ENCODE measurements around the gene TFG.

The TFG gene

GRCh38 chr3:100717637-100718487, 8.6 kb downstream of the TFG start:
- Mint-ChIP-seq H3K27me3 (ENCODE audit: low read depth) (no peaks in the 10 kb centered on the region), H3K27ac (no peak overlapping the region), H3K4me1 (ENCODE audit: low read depth) (peaks cover 37% of the 10 kb centered on the region), H3K36me3 (ENCODE audit: low read depth) (peaks cover 69% of the 10 kb centered on the region), H3K4me3 (no peak overlapping the region), H3K9me3 (no peaks in the 10 kb centered on the region)
- no peak for DNase-seq (ENCODE audit: low spot score)

GRCh38 chr3:100719136-100719535, 9.8 kb downstream of the TFG start:
- no peak for DNase-seq (ENCODE audit: low spot score)
- no peak overlapping the region for H3K4me3 Mint-ChIP-seq
- H3K27ac Mint-ChIP-seq = no peak overlapping the region
- no peaks in the 10 kb centered on the region for H3K9me3 Mint-ChIP-seq
- H3K27me3 Mint-ChIP-seq (ENCODE audit: low read depth) = no peaks in the 10 kb centered on the region
- peaks cover 31% of the 10 kb centered on the region for H3K4me1 Mint-ChIP-seq (ENCODE audit: low read depth)
- peaks cover 67% of the 10 kb centered on the region for H3K36me3 Mint-ChIP-seq (ENCODE audit: low read depth)

GRCh38 chr3:100720426-100720825, 11.1 kb downstream of the TFG start:
- peaks cover 60% of the 10 kb centered on the region for H3K36me3 Mint-ChIP-seq (ENCODE audit: low read depth)
- no peak overlapping the region for H3K4me3 Mint-ChIP-seq
- H3K27ac Mint-ChIP-seq = no peak overlapping the region
- no peaks in the 10 kb centered on the region for H3K27me3 Mint-ChIP-seq (ENCODE audit: low read depth)
- H3K9me3 Mint-ChIP-seq = no peaks in the 10 kb centered on the region
- no peak for DNase-seq (ENCODE audit: low spot score)
- peaks cover 28% of the 10 kb centered on the region for H3K4me1 Mint-ChIP-seq (ENCODE audit: low read depth)

- Mint-ChIP-seq H3K27me3 (ENCODE audit: low read depth) (no peaks in the 10 kb centered on the region), H3K4me1 (ENCODE audit: low read depth) (peaks cover 22% of the 10 kb centered on the region), H3K4me3 (no peak overlapping the region), H3K36me3 (ENCODE audit: low read depth) (peaks cover 54% of the 10 kb centered on the region), H3K9me3 (no peaks in the 10 kb centered on the region), H3K27ac (no peak overlapping the region)
- DNase-seq (ENCODE audit: low spot score) = no peak
Observed at GRCh38 chr3:100725935-100726513, 16.7 kb downstream of the TFG start.

- peaks cover 48% of the 10 kb centered on the region for H3K36me3 Mint-ChIP-seq (ENCODE audit: low read depth)
- no peak for DNase-seq (ENCODE audit: low spot score)
- H3K4me3 Mint-ChIP-seq = no peak overlapping the region
- peak overlapping the region; percentile 71 for H3K27ac Mint-ChIP-seq
- H3K9me3 Mint-ChIP-seq = no peaks in the 10 kb centered on the region
- peaks cover 22% of the 10 kb centered on the region for H3K4me1 Mint-ChIP-seq (ENCODE audit: low read depth)
- H3K27me3 Mint-ChIP-seq (ENCODE audit: low read depth) = no peaks in the 10 kb centered on the region
Observed at GRCh38 chr3:100726706-100727105, 17.4 kb downstream of the TFG start.

- Mint-ChIP-seq H3K27me3 (ENCODE audit: low read depth) (no peaks in the 10 kb centered on the region), H3K4me3 (no peak overlapping the region), H3K4me1 (ENCODE audit: low read depth) (peaks cover 23% of the 10 kb centered on the region), H3K27ac (peak overlapping the region; percentile 46), H3K36me3 (ENCODE audit: low read depth) (peaks cover 44% of the 10 kb centered on the region), H3K9me3 (no peaks in the 10 kb centered on the region)
- DNase-seq (ENCODE audit: low spot score) = no peak
Observed at GRCh38 chr3:100730524-100730923, 21.2 kb downstream of the TFG start.

GRCh38 chr3:100732435-100732834, 23.1 kb downstream of the TFG start:
- H3K27ac Mint-ChIP-seq = no peak overlapping the region
- DNase-seq (ENCODE audit: low spot score) = no peak
- H3K4me1 Mint-ChIP-seq (ENCODE audit: low read depth) = peaks cover 9% of the 10 kb centered on the region
- H3K9me3 Mint-ChIP-seq = no peaks in the 10 kb centered on the region
- H3K4me3 Mint-ChIP-seq = no peak overlapping the region
- no peaks in the 10 kb centered on the region for H3K27me3 Mint-ChIP-seq (ENCODE audit: low read depth)
- H3K36me3 Mint-ChIP-seq (ENCODE audit: low read depth) = peaks cover 44% of the 10 kb centered on the region

GRCh38 chr3:100737334-100737733, 28.0 kb downstream of the TFG start:
- DNase-seq (ENCODE audit: low spot score) = no peak
- H3K4me1 Mint-ChIP-seq (ENCODE audit: low read depth) = peaks cover 6% of the 10 kb centered on the region
- no peak overlapping the region for H3K27ac Mint-ChIP-seq
- H3K9me3 Mint-ChIP-seq = no peaks in the 10 kb centered on the region
- no peaks in the 10 kb centered on the region for H3K27me3 Mint-ChIP-seq (ENCODE audit: low read depth)
- no peak overlapping the region for H3K4me3 Mint-ChIP-seq
- peaks cover 58% of the 10 kb centered on the region for H3K36me3 Mint-ChIP-seq (ENCODE audit: low read depth)

- Mint-ChIP-seq H3K4me1 (ENCODE audit: low read depth) (peaks cover 3% of the 10 kb centered on the region), H3K4me3 (no peak overlapping the region), H3K27ac (no peak overlapping the region), H3K27me3 (ENCODE audit: low read depth) (no peaks in the 10 kb centered on the region), H3K36me3 (ENCODE audit: low read depth) (peaks cover 57% of the 10 kb centered on the region), H3K9me3 (no peaks in the 10 kb centered on the region)
- DNase-seq (ENCODE audit: low spot score) = peak; percentile 43
Observed at GRCh38 chr3:100740207-100740606, 30.9 kb downstream of the TFG start.

- Mint-ChIP-seq H3K27me3 (ENCODE audit: low read depth) (no peaks in the 10 kb centered on the region), H3K36me3 (ENCODE audit: low read depth) (peaks cover 53% of the 10 kb centered on the region), H3K4me3 (no peak overlapping the region), H3K9me3 (no peaks in the 10 kb centered on the region), H3K27ac (no peak overlapping the region), H3K4me1 (ENCODE audit: low read depth) (no peaks in the 10 kb centered on the region)
- no peak for DNase-seq (ENCODE audit: low spot score)
Observed at GRCh38 chr3:100743535-100743934, 34.2 kb downstream of the TFG start.

- Mint-ChIP-seq H3K36me3 (ENCODE audit: low read depth) (peaks cover 55% of the 10 kb centered on the region), H3K4me3 (no peak overlapping the region), H3K27me3 (ENCODE audit: low read depth) (no peaks in the 10 kb centered on the region), H3K9me3 (no peaks in the 10 kb centered on the region), H3K27ac (no peak overlapping the region), H3K4me1 (ENCODE audit: low read depth) (no peaks in the 10 kb centered on the region)
- no peak for DNase-seq (ENCODE audit: low spot score)
Observed at GRCh38 chr3:100744671-100745070, 35.4 kb downstream of the TFG start.

- Mint-ChIP-seq H3K36me3 (ENCODE audit: low read depth) (peaks cover 51% of the 10 kb centered on the region), H3K27ac (no peak overlapping the region), H3K27me3 (ENCODE audit: low read depth) (no peaks in the 10 kb centered on the region), H3K4me1 (ENCODE audit: low read depth) (no peaks in the 10 kb centered on the region), H3K4me3 (no peak overlapping the region), H3K9me3 (no peaks in the 10 kb centered on the region)
- DNase-seq (ENCODE audit: low spot score) = no peak
Observed at GRCh38 chr3:100745617-100746016, 36.3 kb downstream of the TFG start.

GRCh38 chr3:100746092-100746491, 36.8 kb downstream of the TFG start:
- Mint-ChIP-seq H3K4me3 (no peak overlapping the region), H3K36me3 (ENCODE audit: low read depth) (peaks cover 51% of the 10 kb centered on the region), H3K4me1 (ENCODE audit: low read depth) (no peaks in the 10 kb centered on the region), H3K9me3 (no peaks in the 10 kb centered on the region), H3K27ac (no peak overlapping the region), H3K27me3 (ENCODE audit: low read depth) (no peaks in the 10 kb centered on the region)
- DNase-seq (ENCODE audit: low spot score) = no peak

GRCh38 chr3:100748220-100748619, 38.9 kb downstream of the TFG start:
- Mint-ChIP-seq H3K4me3 (no peak overlapping the region), H3K36me3 (ENCODE audit: low read depth) (peaks cover 50% of the 10 kb centered on the region)

More at GRCh38 chr3:100748220-100748619, 38.9 kb downstream of the TFG start:
- no peaks in the 10 kb centered on the region for H3K9me3 Mint-ChIP-seq
- no peak for DNase-seq (ENCODE audit: low spot score)
- H3K27ac Mint-ChIP-seq = no peak overlapping the region
- no peaks in the 10 kb centered on the region for H3K27me3 Mint-ChIP-seq (ENCODE audit: low read depth)
- H3K4me1 Mint-ChIP-seq (ENCODE audit: low read depth) = no peaks in the 10 kb centered on the region

Data from T-helper 2 cell treated with Interferon-gamma antibody and Interleukin-4, amounts not matched to agents 5 μg/mL and 100 μg/mL, for 36 hours (primary cell).